ENCODE measurements around the gene MCF2L.
A peak's percentile ranks its signal among the peaks of the same experiment; 100 is the strongest.
"Not testable (repeated sequence)": the region's sequence is repeated elsewhere in the genome, so short reads cannot be mapped to it uniquely, and the experiment has no call there.

MCF2L gene

GRCh38 chr13:113096052-113096744, 127.2 kb downstream of the MCF2L start:
- no peak for DNase-seq (ENCODE audit: low spot score)

- DNase-seq (ENCODE audit: low spot score): no peak
Observed at GRCh38 chr13:113096745-113097305, 127.8 kb downstream of the MCF2L start.

GRCh38 chr13:113097651-113098050, 128.6 kb downstream of the MCF2L start:
- no peak for DNase-seq (ENCODE audit: low spot score)

GRCh38 chr13:113098162-113098732, 129.2 kb downstream of the MCF2L start:
- DNase-seq (ENCODE audit: low spot score): no peak

GRCh38 chr13:113099142-113099541, 130.1 kb downstream of the MCF2L start:
- DNase-seq (ENCODE audit: low spot score): no peak

GRCh38 chr13:113102302-113102701, 133.3 kb downstream of the MCF2L start:
- not testable (repeated sequence) for DNase-seq (ENCODE audit: low spot score)

GRCh38 chr13:113102727-113103126, 133.7 kb downstream of the MCF2L start:
- DNase-seq (ENCODE audit: low spot score): no peak

- no peak for DNase-seq (ENCODE audit: low spot score)
Observed at GRCh38 chr13:113103646-113104045, 134.6 kb downstream of the MCF2L start.

GRCh38 chr13:113105032-113105920, 136.3 kb downstream of the MCF2L start, which contains the start of gene F7:
Gene F7 (plus strand): TSS chr13:113105791. CDS start chr13:113105842, 51 bp downstream.
- DNase-seq (ENCODE audit: low spot score): no peak

GRCh38 chr13:113105921-113106452, 137.0 kb downstream of the MCF2L start:
- no peak for DNase-seq (ENCODE audit: low spot score)

GRCh38 chr13:113106711-113107351, 137.8 kb downstream of the MCF2L start:
- DNase-seq (ENCODE audit: low spot score): no peak

GRCh38 chr13:113108521-113108920, 139.5 kb downstream of the MCF2L start:
- DNase-seq (ENCODE audit: low spot score): not testable (repeated sequence)

- DNase-seq (ENCODE audit: low spot score): peak; percentile 36
Observed at GRCh38 chr13:113109151-113110047, 140.4 kb downstream of the MCF2L start.

- no peak for DNase-seq (ENCODE audit: low spot score)
Observed at GRCh38 chr13:113110048-113110851, 141.2 kb downstream of the MCF2L start.

- DNase-seq (ENCODE audit: low spot score): no peak
Observed at GRCh38 chr13:113110852-113111315, 141.9 kb downstream of the MCF2L start.

- DNase-seq (ENCODE audit: low spot score): not testable (repeated sequence)
Observed at GRCh38 chr13:113111821-113112220, 142.8 kb downstream of the MCF2L start.

- not testable (repeated sequence) for DNase-seq (ENCODE audit: low spot score)
Observed at GRCh38 chr13:113112475-113112874, 143.5 kb downstream of the MCF2L start.

GRCh38 chr13:113112893-113113845, 144.2 kb downstream of the MCF2L start:
- peak; percentile 27 for DNase-seq (ENCODE audit: low spot score)
